Ureter (tissue), 1 donor: ENCODE results near the gene AZI2. TPM values are rescaled to one million over a fixed set of nuclear protein-coding genes. Genes with fewer than 3 reads are reported as not detected.
A peak's percentile ranks its signal among the peaks of the same experiment; 100 is the strongest.

Source experiments
- DNase-seq: peaks from one replicate; pipeline ENCODE4 v3.0.0-alpha.2; 2020; ENCODE audit warnings: low spot score
- total RNA-seq: library from RNA; stranded (reverse); gene quantifications from one replicate; pipeline ENCODE4 v1.2.4, GENCODE V29; 2023
- donor health status: DM: yes; HTN: yes; CAD: no.

AZI2 gene, protein sequence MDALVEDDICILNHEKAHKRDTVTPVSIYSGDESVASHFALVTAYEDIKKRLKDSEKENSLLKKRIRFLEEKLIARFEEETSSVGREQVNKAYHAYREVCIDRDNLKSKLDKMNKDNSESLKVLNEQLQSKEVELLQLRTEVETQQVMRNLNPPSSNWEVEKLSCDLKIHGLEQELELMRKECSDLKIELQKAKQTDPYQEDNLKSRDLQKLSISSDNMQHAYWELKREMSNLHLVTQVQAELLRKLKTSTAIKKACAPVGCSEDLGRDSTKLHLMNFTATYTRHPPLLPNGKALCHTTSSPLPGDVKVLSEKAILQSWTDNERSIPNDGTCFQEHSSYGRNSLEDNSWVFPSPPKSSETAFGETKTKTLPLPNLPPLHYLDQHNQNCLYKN
- 65.4 TPM for total RNA-seq

DNA sequence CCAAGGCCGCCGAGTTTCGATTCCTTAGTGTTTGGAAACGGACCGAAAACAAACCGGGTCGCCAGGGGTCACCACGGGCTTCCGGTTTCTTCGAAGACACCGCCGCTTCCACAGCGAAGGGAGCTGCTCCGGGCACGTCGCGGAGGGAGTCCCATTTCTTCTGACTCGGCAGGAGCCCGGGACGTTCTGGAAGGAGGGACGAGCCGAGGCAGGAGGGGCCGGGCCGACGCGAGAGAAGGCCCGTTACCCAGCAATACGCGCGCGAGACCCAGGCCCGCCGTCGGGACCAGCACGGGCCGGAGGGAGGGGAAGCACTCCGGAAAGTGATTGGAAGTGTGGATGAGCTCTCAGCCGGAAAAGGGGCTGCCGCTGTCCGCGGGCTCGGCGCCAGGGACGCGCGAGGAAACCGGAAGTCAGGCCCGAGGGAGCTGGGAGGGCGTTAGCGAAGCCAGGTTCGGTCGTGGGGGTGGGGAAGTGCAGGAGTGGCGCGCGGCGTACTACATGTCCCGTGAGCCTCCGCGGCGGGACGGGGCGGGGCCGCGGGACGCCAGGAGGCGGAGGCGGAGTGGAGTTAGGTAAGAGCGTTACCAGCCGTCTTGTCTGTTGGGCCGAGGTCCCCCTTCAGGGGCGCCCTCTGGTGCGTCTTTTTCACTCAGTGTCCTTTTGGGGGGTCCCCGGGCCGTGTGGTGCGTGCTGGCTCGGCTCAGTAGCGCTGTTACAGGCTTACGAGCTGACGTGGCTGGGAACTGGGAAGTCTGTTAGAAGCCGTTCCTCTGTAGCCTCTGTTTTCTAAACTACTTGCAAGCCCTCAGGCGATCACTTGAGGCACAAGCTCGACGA is at the start of gene AZI2, which contains the start of gene ZCWPW2:
AZI2 (minus strand) TSS at position 196 of the 840 bp plus-strand sequence. CDS start 8,207 bp downstream, outside the sequence.
ZCWPW2 (plus strand) TSS at position 93 of the 840 bp plus-strand sequence. CDS start 64,348 bp downstream, outside the sequence.
- peak; percentile 97 for DNase-seq

DNA sequence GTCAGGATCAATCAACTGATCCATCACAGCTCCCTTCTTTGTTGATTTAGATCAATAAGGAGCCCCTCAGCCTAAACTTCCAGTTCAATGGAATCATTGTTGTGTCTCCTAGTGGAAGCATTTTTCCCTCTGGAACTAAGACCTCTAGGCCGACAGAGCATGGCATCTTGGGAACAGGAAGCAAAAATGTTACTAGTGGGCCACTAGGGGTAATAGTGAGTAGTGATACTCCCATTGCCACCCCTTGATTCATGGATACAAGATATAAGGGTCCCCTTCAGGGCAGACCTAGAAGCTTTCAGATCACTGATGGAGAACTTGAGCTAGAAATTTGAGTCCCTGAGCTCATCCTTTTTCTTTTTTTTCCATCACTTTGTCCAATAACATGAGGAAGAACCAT is 40.4 kb upstream of the AZI2 start:
- DNase-seq = no peak

DNA sequence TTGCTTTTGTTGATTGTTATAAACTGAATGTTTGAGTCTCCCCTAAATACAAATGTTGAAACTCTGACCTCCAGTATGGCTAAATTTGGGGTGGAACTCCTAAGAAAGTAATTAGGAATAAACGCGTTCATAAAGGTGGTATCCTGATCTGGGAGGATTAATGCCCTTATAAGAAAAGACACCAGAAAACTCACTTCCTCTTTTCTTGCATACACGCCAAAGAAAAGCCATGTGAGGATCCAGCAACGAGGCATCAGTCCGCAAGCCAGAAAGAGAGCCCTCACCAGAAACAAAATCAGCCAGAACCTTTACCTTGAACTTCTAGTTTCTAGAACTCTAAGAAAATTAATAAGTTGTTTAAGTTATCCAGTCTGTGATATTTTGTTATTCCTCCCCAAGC is 37.4 kb upstream of the AZI2 start:
- DNase-seq = no peak

DNA sequence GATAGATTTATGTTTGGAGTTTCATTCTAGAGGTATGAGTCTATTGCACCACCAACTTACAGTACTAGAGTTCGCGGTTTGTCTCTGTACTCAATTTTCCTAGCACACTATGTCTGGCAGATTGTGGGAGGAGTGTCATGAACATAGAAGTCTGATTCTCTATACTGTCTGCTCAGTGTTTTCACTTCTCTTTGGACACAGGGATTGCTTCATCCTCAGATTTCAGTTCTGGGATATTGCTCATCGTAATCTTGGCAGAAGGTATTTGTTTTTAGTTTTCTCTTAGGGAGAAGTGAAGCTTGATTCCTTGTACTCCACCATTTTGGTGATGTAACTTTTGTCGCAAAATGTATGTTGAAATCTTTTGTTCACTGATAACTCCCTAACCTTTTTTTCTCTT is 27.8 kb upstream of the AZI2 start:
- DNase-seq = no peak

DNA sequence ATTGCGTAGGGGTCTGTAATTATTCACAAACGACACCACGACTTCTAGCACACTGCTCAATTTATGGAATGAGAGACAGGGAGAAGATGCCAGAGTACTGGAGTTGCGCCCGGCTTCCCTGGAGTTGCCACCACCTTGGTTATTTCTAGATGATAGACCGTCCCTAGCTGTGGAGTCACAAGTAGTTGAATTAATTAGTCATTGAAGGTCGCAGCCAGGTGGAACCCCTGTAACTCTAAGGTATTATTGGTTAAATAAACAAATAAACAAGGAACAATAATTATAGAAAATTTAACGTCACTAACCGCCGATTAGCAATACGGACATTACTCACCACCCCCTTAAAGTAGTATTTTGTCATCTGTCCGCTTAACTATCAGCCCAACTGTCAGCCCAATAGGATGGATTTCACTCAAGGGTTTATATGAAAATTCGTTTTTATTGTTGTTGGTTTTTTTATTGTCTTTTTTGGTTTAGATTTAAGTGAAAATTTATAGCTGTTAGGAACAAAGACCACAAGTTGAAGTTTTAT is 911 bp upstream of the AZI2 start:
- no peak for DNase-seq

DNA sequence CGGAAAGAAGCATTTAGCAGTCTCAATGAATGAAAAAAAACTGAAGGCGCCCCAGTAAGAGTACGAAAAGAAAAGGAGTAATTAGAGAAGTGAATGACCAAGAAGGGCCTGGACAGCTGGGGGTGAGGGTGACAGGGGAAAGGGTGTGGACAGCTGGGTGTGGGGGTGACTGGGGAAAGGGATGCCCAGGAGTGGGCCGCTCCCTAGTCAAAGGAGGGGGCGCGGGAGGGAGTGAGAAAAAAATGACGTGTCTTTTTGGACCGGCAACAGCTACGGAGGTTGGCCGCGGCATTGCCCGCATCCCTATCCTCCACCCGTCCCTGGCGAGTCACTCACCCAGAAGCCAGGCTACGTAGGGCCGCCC is 377 bp downstream of the AZI2 start:
- DNase-seq = no peak

DNA sequence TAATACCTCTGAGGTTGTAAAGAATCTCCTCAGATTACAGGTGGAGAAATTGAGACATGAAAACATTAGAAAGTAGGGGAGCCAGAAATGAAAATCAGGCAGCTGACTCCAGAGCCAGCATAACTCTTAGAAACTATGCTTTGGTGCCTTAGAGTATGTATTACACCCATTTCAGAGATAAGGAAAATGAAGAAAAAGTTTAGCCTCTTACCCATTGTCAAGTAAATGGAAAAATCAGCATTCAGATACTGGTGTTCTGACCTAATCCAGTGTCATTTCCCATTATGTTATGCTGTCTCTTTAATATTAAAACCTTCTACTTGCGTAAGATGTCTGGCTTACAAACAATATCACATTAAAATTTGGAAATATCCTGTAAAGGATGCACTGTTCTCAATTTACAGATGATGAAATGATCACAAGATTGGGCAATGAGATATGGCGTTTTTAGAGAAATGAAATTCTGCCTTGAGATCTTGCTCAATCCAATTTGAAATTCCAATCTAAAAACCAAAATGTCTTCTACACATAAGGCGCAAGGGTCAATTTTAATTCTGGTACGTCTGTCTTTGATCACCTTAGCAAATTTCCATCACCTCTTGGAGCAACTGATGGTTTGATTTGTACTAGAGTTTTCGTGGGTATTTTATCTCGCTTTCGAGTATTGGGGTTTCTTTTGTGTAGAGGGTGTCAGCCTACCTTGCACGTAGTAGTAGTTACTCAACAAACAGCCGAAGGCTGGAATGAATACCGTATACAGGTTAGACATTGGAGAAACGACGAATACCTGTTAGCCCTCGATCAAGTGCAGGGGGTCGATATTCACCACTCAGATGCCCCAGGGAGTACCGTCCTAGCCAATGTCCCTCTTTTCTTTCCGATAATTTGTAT is 1.0 kb downstream of the AZI2 start:
- DNase-seq = no peak

DNA sequence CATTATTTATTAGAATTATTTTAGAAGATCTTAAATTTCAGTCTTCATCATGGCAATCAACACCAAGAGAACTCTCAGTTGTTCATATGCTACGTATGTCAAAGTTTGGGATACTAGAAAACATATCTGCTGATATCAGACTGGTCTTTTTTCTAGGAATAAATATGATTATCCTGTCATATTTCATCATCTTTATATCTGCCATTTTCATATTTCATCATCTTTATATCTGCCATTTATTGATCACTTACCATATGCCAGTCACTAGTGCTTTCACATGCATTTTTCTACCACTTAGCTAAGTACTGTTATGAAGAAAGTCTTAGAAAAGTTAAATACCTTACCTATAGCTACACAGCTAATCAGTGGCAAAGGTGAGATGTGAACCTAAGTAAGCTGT is 2.9 kb downstream of the AZI2 start:
- DNase-seq = no peak

DNA sequence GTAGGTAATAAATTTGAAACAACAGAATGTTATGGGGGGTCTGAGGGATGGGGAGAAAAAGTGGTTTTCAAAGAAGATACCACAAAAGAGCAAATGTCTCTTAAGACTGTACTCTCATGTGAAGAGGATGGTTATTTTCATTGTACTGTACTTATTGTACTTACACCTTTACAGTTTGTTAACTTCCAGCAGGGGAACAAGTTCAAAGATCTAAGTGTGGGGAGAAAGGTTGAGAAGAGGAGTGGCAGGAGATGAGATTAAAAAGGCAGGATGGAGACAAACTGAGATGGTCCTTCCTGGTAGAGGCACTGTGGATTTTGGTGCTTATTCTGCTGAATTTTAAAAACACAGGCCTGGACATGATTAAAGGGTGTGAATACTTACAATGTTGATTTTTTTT is 5.5 kb downstream of the AZI2 start:
- DNase-seq = no peak

DNA sequence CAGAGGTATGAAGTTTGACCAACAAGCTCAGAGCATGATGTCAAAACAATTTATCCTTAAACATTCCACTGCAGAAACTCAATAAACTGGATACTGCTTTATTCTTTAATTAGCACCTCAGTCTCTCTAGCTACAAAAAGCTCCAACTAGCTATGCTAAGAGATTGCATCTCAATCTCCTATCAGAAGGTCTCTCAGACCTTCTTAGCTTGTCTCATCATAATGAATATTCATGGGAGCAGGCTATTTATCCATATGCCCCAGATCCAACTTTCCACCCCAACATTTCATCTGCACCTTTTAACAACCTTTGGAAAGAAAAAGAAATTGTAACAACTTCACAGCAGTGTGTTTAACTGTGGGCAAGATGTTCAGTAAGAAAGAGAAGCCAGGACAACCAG is 11.4 kb downstream of the AZI2 start:
- DNase-seq = no peak

DNA sequence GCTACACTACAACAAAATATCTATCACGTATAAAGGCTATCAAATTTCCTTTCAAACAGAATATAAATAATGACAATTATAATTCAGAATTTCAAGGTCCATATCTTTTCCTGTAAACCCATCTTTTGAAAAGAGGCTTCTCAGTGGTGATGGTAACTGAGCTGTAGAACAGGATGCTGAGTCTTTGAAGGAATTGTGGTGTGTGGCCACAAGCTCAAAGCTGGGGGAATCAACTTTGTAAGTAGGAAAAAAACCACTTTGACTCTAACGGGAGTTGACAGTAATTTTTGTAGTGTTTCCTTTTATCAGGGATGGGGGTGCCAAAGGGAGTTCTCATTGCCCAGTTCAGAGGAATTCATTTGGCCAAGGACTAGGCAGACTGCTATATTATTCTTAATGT is 13.4 kb downstream of the AZI2 start:
- no peak for DNase-seq

DNA sequence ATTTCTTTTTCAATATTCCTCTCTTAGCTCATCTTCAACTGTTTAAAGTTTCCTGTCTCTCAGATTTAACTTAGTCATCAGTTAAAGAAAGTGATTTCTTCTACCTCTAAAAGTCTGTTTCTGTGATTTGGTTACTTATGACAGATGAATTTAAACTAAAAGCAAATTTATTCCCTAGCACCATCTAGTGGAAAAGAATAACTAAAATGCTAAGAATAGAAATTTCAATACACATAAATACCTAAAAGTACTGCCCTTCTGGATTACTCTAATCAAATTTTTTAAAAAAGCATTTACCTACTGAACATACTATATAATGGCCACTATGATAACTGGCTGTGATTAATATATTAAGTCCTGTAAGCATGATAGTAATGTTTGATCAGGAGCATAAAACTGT is 14.1 kb downstream of the AZI2 start:
- no peak for DNase-seq

DNA sequence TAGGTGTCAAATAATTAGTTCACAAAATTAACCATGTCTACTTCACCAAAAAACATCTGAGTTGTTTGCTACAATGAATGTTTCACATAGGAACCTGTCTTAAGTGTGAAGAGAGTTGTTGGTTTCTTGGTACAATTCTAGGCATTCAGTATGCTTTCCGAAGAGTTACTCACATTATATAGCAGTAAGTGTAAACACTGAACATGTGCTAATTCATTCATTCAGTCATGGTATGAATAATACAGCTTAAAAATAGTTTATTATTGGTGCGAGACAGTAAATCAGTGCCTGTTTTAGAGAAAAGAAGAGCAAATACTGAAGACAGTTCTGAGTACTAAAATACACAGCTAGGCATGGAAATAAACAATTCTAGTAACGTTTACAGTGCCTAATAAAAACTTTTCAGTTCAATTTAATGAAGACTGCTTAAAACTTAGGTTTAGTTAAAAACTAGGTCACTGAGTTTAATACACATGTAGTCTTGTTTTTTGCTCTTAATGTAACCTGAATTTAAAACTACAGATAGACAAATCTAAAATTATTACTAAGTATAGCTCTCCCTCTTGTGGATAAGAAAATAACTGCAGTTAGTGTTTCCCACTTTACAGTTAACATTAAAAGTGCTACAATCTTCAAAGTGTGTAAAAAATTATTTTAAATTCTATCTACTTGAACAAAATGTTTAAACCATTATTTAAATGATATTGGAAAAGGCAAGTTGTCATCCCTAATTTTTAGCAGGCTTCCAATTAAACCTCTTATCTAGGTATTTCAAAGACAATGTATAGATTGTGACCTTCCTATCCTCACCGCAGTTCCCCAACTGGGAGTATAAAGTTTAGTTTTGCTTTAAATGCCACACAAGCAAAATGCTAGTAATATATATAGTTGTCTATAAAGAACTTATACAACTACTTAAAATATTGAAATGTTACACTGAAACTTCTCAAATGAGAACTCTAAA is 20.2 kb downstream of the AZI2 start:
- no peak for DNase-seq

DNA sequence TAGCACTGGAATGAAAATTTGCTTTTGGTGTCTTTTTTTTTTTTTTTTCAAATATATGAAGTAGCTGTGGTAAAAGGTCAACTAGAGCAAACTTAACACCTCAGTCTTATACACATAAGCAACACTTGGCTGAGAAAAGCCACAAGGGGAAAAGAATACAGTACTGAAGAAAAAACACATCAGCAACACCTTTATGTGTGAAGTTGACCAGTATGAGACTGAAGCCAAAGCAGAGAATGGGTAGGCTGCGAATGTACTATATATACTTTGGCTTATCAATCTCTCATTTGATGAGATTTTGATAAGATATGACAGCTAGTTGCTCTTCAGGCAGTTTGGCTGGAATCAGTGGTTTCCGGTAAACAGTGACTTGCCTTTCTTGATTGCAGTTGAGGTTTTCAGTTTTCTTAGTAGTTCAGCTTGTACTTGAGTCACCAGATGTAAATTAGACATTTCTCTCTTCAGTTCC is 22.1 kb downstream of the AZI2 start:
- no peak for DNase-seq

DNA sequence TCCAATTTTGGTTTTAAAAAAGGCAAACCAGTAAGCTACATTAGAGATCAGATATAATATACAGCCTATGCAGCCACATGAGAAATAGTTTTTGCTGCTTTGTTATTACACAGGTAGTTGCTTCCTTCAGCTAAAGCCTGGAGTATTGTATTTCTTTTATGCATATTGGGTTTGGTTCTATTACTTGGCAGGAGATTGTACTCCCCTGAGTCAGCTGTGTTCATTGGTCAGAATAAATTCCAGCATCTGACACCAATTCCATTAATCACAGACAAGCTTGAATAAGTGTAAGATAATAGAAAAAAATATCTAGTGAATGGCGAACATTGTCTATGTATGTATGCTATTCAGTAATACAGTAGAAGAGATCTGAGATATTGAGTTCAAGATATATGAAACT is 26.2 kb downstream of the AZI2 start:
- no peak for DNase-seq

DNA sequence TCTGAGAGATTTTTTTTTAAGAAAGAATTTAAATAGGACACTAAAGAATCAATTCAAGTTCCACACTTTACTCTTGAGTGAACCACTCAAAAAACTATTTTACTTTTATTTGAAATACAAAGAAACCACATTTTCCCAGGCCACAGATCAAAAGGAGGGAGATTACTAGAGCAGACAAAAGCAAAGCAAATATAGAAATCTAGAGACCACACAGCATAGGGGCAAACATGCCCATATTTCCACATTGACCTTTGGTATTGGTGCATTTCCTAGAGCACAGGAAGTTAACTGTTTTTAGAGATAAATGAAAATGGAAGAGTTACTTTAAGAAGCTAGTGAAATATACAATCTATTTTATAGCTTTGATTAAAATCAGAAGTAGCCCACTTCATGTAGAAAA is 27.6 kb downstream of the AZI2 start:
- no peak for DNase-seq

DNA sequence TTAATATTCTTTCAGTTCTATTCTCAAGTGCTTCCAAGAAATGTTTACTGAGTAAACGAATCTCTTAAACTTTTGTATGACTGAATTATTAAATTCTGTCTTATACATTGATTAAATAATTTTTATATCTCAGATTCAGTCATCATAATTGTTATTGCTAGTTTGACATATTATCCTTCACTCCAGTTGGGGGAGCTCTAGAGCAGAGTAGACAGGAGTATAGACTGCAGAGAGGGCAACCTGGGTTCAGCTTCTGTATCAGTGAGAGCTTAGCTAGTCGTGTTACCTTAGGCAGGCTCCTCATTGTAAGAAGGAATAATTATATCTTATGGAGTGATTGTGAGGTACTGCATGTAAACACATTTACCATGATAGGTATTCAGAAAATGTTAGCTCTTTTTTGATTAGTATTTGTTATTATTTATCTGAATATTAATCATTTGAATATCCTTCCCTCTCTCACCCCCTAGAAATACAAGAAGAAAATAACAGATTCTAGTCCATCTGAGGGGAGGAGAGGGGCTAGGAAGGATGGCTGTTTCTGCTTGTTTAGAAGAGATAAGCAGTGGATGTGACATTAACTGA is 31.1 kb downstream of the AZI2 start:
- no peak for DNase-seq

DNA sequence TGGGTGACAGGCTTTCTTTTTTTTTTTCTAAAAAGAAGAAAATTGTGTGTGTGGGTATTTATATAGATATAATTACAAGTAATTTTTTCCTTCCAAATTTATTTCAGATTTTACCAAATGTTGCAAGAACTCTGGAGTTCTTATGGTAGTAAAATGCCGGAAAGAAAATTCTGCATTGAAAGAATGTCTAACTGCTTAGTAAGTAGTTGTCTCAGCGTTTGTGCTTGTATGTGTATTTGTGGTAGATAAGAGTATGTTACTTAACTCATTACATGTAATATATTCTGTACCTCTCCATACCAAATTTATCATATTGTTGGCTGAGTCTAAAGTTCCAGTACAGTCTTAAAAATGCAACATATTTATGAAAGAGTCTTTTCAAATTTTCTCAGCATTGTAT is 32.4 kb downstream of the AZI2 start:
- DNase-seq = no peak

DNA sequence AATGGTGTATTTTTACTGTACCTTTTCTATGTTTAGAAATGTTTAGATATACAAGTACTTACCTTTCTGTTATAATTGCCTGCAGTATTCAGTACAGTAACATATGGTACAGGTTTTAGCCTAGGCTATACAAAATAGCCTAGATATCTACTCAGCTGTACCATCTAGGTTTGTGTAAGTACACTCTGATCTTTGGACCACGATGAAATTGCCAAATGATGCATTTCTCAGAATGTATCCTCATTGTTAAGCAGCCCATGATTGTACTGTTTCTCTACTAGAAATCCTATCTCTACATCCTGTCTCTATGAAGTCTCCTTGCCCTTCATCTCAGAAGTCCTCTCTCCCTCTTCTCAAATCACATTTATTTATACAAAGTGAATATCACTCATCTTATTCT is 32.9 kb downstream of the AZI2 start:
- DNase-seq = no peak

DNA sequence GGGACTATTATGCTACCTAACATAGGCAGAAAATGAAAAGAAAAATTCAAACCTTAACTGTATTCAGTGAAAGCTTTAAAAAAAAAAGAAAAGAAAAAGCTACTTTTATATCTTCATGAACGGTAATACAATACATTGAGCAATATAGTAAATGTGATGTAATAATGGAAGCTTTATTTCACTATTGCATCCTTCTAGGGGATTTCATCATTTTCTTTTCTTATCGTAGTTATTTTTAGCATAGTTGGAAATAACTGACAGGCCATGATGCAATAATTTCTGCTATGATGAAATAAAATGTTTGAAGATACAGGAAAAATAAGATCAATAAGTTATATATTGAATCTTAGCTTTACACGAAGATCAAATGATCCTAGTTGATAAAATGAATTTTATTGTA is 40.4 kb downstream of the AZI2 start:
- no peak for DNase-seq
